Measurements from ENCODE around the gene HPS1. TPM values are rescaled to one million over a fixed set of nuclear protein-coding genes. Genes with fewer than 3 reads are reported as not detected.

HPS1 gene
- polyA plus RNA-seq, 6 donors from 2014 or later, result 98.0 to 134 (median 102) TPM

DNA sequence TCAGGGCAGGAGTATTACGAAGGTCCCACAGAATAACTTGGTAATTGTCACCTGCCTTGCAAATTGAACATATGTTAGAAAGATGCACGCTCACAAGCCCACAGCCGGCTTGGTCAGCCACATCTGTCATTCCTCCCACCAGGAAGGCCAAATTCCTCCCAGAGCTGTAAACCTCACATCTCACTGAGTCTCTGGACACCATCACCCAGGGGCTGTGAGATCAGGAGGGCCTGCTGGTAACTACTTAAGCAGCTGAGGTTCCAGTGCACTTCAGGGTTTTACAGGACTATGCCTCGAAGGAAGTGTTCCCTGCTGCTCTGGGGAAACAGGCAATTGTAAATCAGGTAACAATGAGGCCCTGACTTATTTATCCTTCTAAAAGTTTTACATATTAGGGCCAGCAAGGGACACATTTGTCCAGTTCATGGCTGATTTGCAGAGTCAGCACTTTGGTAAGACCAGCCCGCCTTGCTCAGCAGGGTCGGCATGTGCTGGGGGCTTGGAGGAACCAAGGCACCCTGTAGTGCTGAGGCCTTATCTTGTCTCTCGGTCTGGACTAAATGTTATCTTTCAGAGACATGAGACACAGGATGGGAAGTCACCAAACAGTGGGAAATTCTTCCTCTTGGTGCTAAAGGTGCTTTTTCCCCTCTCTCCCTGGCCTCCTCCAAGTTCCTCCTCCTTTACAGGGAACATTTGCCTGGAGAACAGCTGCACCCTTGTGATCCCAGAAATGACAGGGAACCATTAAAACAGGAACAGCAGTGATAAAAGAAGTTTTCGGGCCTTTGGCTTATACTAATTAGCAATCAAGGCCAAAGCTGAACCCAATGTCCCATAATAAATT lies 66.0 kb downstream of the HPS1 start:
- Mint-ChIP-seq H3K27ac (no peak overlapping the region), H3K4me1 (peaks cover 0 to 5% (median 4%) of the 10 kb centered on the region in 3 donors), H3K9me3 (peaks cover 0 to 10% (median 3%) of the 10 kb centered on the region in 7 donors), H3K27me3 (peaks cover under 1 to 10% (median under 1%) of the 10 kb centered on the region in 3 donors), H3K36me3 (peaks cover 0 to 10% of the 10 kb centered on the region in 2 donors), H3K4me3 (no peak overlapping the region)
- DNase-seq, result no peak
- no peak for ATAC-seq (ENCODE audit: low read depth in 2 of 2)

GRCh38 chr10:98378722-98379121 lies 68.0 kb downstream of the HPS1 start:
- Mint-ChIP-seq H3K4me1 (peaks cover 0 to 9% (median 5%) of the 10 kb centered on the region in 3 donors), H3K27me3 (peaks cover 9 to 29% (median 18%) of the 10 kb centered on the region in 3 donors), H3K36me3 (no peaks in the 10 kb centered on the region), H3K27ac (peak overlapping the region in 2 of 6 donors; percentile 54 to 60), H3K9me3 (peaks cover 0 to 10% (median 3%) of the 10 kb centered on the region in 7 donors), H3K4me3 (no peak overlapping the region)
- ATAC-seq (ENCODE audit: low read depth in 2 of 2) (no peak), DNase-seq (no peak)

DNA sequence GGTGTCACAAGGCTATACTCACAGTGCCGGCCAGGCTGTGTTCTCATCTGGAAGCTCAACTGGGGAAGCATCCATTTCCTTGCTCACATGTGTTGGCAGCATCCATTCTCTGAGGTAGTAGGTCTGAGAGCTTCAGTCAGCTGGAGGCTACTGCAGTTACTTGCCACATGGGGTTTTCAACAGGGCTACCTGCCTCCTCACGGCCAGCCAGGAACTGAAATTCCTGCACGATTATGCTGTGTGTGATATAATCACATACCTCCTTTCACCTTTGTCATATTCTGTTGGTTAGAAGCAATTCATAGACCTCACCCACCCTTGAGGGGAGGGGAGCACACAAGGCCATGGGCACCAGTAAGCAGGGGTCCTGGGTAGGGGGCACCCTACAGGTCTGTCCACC lies 69.2 kb downstream of the HPS1 start:
- no peak overlapping the region for H3K27ac Mint-ChIP-seq
- no peak for ATAC-seq (ENCODE audit: low read depth in 2 of 2)

DNA sequence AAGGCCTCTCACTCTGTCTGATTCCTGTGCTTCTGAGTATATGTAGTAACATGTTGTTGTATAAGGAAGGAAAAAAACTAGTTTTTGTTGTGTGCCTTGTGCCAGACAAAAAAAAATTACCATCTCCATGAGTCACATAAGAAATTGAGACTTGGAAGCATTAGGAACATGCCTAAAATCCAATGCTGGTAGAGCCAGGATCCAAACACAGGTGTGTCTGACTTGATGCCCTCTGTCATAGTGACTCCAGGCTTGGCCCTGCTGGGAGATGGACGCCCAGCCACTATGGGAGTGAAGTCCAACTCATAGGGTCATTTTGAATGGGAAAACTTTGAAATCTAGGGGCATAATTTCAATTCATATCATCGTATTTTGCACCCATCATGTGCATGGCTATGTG lies 69.7 kb downstream of the HPS1 start:
- peaks cover 0 to 10% (median 3%) of the 10 kb centered on the region in 7 donors for H3K9me3 Mint-ChIP-seq
- H3K27ac Mint-ChIP-seq, result no peak overlapping the region
- no peaks in the 10 kb centered on the region for H3K36me3 Mint-ChIP-seq
- ATAC-seq (ENCODE audit: low read depth in 2 of 2), result no peak
- DNase-seq, result no peak
- no peak overlapping the region for H3K4me3 Mint-ChIP-seq
- peaks cover 9 to 36% (median 20%) of the 10 kb centered on the region in 3 donors for H3K27me3 Mint-ChIP-seq
- H3K4me1 Mint-ChIP-seq, result peaks cover 0 to 9% (median 5%) of the 10 kb centered on the region in 3 donors

More for the DNA sequence above, 69.2 kb downstream of the HPS1 start:
- Mint-ChIP-seq H3K4me3 (no peak overlapping the region), H3K27me3 (peaks cover 9 to 33% (median 18%) of the 10 kb centered on the region in 3 donors), H3K4me1 (peaks cover 0 to 9% (median 5%) of the 10 kb centered on the region in 3 donors), H3K9me3 (peaks cover 0 to 10% (median 3%) of the 10 kb centered on the region in 7 donors), H3K36me3 (no peaks in the 10 kb centered on the region)
- no peak for DNase-seq

GRCh38 chr10:98376485-98376884 lies 70.2 kb downstream of the HPS1 start:
- H3K4me1 Mint-ChIP-seq, result peaks cover 0 to 9% (median 5%) of the 10 kb centered on the region in 3 donors
- peaks cover 9 to 41% (median 25%) of the 10 kb centered on the region in 3 donors for H3K27me3 Mint-ChIP-seq
- DNase-seq, result no peak
- no peaks in the 10 kb centered on the region for H3K36me3 Mint-ChIP-seq
- H3K4me3 Mint-ChIP-seq, result no peak overlapping the region
- peaks cover 0 to 10% (median 4%) of the 10 kb centered on the region in 7 donors for H3K9me3 Mint-ChIP-seq
- no peak for ATAC-seq (ENCODE audit: low read depth in 2 of 2)
- H3K27ac Mint-ChIP-seq, result no peak overlapping the region

DNA sequence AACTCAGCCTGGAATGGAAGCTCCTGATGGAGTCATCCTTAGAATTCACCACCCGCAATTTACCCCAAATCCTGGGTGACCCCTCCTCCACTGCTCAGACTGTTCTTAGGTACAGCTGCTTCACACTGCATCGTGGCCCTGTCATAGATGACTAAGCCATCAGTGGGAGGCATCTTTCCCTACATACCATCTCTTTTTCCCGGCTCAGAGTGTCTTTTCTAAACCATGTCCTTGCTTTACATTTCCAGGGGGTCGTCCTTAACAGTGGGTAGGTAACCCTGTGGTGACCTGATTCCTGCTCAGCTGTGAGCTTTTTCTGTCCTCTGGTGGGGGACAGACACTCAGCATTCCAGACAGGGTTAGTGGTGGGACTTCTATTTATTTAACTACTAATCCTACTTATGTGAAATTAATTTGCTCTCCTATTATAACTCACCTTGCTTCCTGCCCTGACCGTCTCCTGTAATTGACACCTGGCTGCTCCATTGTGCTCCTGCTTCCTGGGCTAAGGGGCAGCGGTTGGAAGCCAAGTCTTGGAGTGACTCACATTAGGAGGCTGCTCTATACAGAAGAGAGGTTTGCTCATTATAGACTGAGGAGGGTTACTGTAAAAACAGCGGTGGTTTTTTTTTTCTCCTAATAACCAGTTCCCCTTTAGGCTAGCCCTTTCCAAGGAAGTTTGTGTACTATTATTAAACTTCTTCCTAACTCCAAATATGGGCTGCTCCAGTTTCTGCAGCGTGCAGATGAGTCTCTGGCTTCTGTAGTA lies 72.3 kb downstream of the HPS1 start:
- ATAC-seq (ENCODE audit: low read depth in 2 of 2), result no peak
- no peak overlapping the region for H3K4me3 Mint-ChIP-seq

DNA sequence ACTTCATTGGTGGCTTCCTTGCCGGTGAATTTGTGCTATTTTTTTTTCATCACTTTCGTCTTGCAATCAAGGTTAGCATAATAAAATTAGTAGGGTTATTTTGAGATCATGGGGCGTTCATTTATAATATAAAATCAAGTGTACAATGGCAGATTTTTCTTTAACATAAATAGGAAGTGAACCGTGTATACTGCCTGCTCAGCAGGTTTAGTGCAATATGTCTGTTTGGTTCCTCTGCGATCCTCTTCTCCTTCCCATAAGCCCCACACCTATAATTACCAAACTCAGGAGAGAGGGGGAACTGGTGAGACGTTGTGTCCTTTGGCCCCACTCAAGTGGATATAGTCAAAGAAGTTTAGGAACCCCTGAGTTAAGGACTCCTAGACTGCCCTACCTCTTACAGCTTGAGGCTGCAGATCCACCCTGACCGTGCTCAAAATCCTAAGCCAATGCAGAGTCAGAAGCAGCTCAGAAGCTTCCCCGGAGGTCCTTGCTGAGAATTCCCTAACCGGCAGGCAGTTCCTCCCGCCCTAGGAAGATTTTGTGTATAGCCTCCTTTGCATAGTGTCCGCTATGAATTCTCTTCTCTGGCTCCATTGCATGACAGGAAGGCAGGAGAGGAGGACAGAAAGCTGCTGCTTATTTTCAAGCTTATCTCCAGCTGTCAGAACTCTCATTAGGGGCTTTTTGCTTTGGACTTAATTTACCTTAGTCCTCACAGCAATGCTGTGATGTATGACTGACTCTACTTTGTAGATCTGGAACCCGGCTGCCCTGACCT lies 73.3 kb downstream of the HPS1 start:
- no peak for DNase-seq
- Mint-ChIP-seq H3K4me3 (no peak overlapping the region), H3K9me3 (peaks cover 0 to 10% (median 4%) of the 10 kb centered on the region in 7 donors), H3K27me3 (peaks cover 9 to 48% (median 32%) of the 10 kb centered on the region in 3 donors), H3K36me3 (no peaks in the 10 kb centered on the region), H3K27ac (peak overlapping the region in 1 of 6 donors; percentile 48), H3K4me1 (peaks cover 0 to 9% (median 0%) of the 10 kb centered on the region in 3 donors)
- ATAC-seq (ENCODE audit: low read depth in 2 of 2), result no peak

More for the DNA sequence above, 72.3 kb downstream of the HPS1 start:
- Mint-ChIP-seq H3K4me1 (peaks cover 0 to 9% (median 5%) of the 10 kb centered on the region in 3 donors), H3K27me3 (peaks cover 9 to 44% (median 32%) of the 10 kb centered on the region in 3 donors), H3K36me3 (no peaks in the 10 kb centered on the region), H3K27ac (peak overlapping the region in 1 of 6 donors; percentile 70), H3K9me3 (peaks cover 0 to 10% (median 4%) of the 10 kb centered on the region in 7 donors)
- no peak for DNase-seq

GRCh38 chr10:98370831-98371820 lies 75.6 kb downstream of the HPS1 start:
- Mint-ChIP-seq H3K4me3 (no peak overlapping the region), H3K27ac (no peak overlapping the region), H3K4me1 (peaks cover 0 to 7% (median 3%) of the 10 kb centered on the region in 3 donors), H3K27me3 (peaks cover 9 to 45% (median 43%) of the 10 kb centered on the region in 3 donors), H3K9me3 (peaks cover 0 to 3% (median 0%) of the 10 kb centered on the region in 7 donors), H3K36me3 (no peaks in the 10 kb centered on the region)
- no peak for DNase-seq
- no peak for ATAC-seq (ENCODE audit: low read depth in 2 of 2)

DNA sequence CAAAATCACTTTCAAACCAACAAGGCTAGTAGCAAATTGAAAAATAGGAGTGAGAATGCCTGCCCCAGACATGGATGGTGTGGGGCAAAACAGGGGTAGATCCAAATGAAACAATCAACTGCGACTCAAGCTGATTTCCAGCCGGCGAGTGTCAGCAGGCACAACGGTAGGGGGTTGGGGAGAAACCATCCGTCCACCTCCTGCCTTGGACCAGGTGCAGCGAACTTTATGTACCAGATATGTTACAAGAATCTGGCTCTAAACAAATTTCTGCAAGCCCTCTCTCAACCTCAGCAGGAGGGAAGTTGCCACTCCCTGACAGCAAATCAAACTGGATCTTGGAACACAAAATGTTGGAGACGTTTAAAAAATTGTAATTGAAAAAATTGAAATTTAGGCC lies 76.9 kb downstream of the HPS1 start:
- H3K36me3 Mint-ChIP-seq, result no peaks in the 10 kb centered on the region
- H3K27me3 Mint-ChIP-seq, result peaks cover 4 to 35% (median 35%) of the 10 kb centered on the region in 3 donors
- peaks cover 8 to 15% (median 12%) of the 10 kb centered on the region in 3 donors for H3K4me1 Mint-ChIP-seq

GRCh38 chr10:98368644-98369043 lies 78.1 kb downstream of the HPS1 start:
- no peak overlapping the region for H3K4me3 Mint-ChIP-seq
- no peak for DNase-seq
- H3K36me3 Mint-ChIP-seq, result no peaks in the 10 kb centered on the region
- H3K27me3 Mint-ChIP-seq, result peaks cover 0 to 26% (median 23%) of the 10 kb centered on the region in 3 donors
- peak overlapping the region in 1 of 6 donors; percentile 1 for H3K27ac Mint-ChIP-seq
- peaks cover 16 to 20% (median 20%) of the 10 kb centered on the region in 3 donors for H3K4me1 Mint-ChIP-seq
- H3K9me3 Mint-ChIP-seq, result peaks cover 0 to 3% (median 0%) of the 10 kb centered on the region in 7 donors
- no peak for ATAC-seq (ENCODE audit: low read depth in 2 of 2)

More for the DNA sequence above, 76.9 kb downstream of the HPS1 start:
- peaks cover 0 to 3% (median 0%) of the 10 kb centered on the region in 7 donors for H3K9me3 Mint-ChIP-seq
- H3K27ac Mint-ChIP-seq, result no peak overlapping the region
- DNase-seq (no peak), ATAC-seq (ENCODE audit: low read depth in 2 of 2) (no peak)
- no peak overlapping the region for H3K4me3 Mint-ChIP-seq

GRCh38 chr10:98367604-98368451 lies 78.9 kb downstream of the HPS1 start:
- peaks cover 0 to 26% (median 20%) of the 10 kb centered on the region in 3 donors for H3K27me3 Mint-ChIP-seq
- DNase-seq (no peak), ATAC-seq (ENCODE audit: low read depth in 2 of 2) (no peak)
- peak overlapping the region in 2 of 6 donors; percentile 1 to 44 for H3K27ac Mint-ChIP-seq
- peaks cover 16 to 20% (median 20%) of the 10 kb centered on the region in 3 donors for H3K4me1 Mint-ChIP-seq
- H3K4me3 Mint-ChIP-seq, result no peak overlapping the region
- peaks cover 0 to 3% (median 0%) of the 10 kb centered on the region in 7 donors for H3K9me3 Mint-ChIP-seq
- H3K36me3 Mint-ChIP-seq, result no peaks in the 10 kb centered on the region
